GM21619 (cell line): Measurements from ENCODE around the gene FADS3.

Experiments used
- ATAC-seq: cut with Tn5 transposase; IDR thresholded peaks from one replicate; pipeline ENCODE4 v1.9.1; 2021; ENCODE audit not compliant: unreplicated experiment

The FADS3 gene

GRCh38 chr11:61913699-61914395 is 22.5 kb upstream of the FADS3 start:
- no peak for ATAC-seq

GRCh38 chr11:61912991-61913698 is 21.8 kb upstream of the FADS3 start:
- ATAC-seq, result no peak

GRCh38 chr11:61912530-61912898 is 21.2 kb upstream of the FADS3 start:
- no peak for ATAC-seq

GRCh38 chr11:61911701-61912529 is 20.6 kb upstream of the FADS3 start:
- ATAC-seq, result no peak

- no peak for ATAC-seq
These were observed 19.9 kb upstream of the FADS3 start for GRCh38 chr11:61911128-61911700.

GRCh38 chr11:61910187-61911127 is 19.1 kb upstream of the FADS3 start:
- no peak for ATAC-seq

- no peak for ATAC-seq
These were observed 17.5 kb upstream of the FADS3 start for GRCh38 chr11:61908730-61909316.

GRCh38 chr11:61907871-61908729 is 16.8 kb upstream of the FADS3 start:
- ATAC-seq, result no peak

GRCh38 chr11:61907282-61907681 is 15.9 kb upstream of the FADS3 start:
- ATAC-seq, result no peak

GRCh38 chr11:61906522-61906909 is 15.2 kb upstream of the FADS3 start:
- no peak for ATAC-seq

- ATAC-seq, result no peak
These were observed 14.6 kb upstream of the FADS3 start for GRCh38 chr11:61905801-61906521.

- ATAC-seq, result no peak
These were observed 13.8 kb upstream of the FADS3 start for GRCh38 chr11:61905067-61905696.

- ATAC-seq, result no peak
These were observed 13.2 kb upstream of the FADS3 start for GRCh38 chr11:61904539-61905048.

- no peak for ATAC-seq
These were observed 12.5 kb upstream of the FADS3 start for GRCh38 chr11:61903845-61904244.

- no peak for ATAC-seq
These were observed 11.0 kb upstream of the FADS3 start for GRCh38 chr11:61902313-61902712.

- ATAC-seq, result no peak
These were observed 10.1 kb upstream of the FADS3 start for GRCh38 chr11:61901397-61901796.

- no peak for ATAC-seq
These were observed 8.9 kb upstream of the FADS3 start for GRCh38 chr11:61900251-61900650.
